Endothelial cell of umbilical vein (primary cell): ENCODE results near the gene PPP2R2C. TPM values are rescaled to one million over a fixed set of nuclear protein-coding genes. Genes with fewer than 3 reads are reported as not detected.

Experiments used
- BruUV-seq: library from RNA; stranded (reverse); fragments of 400-500 nt; replicated peaks from 2 replicates; lab custom pipeline; 2021; lab: Mats Ljungman, UMichigan
- CTCF ChIA-PET: fragments of 300-600, 350-600 bp; sonication (Branson Sonifier 250); formaldehyde crosslinking; loops from one replicate; lab custom pipeline; 2021; ENCODE audit warnings: antibody characterized with exemption, inconsistent platforms; lab: Charles Lee
- POLR2A ChIA-PET: fragments of 300-600, 350-600 bp; sonication (Branson Sonifier 250); formaldehyde crosslinking; loops from one replicate; lab custom pipeline; 2021; ENCODE audit warnings: antibody characterized with exemption, inconsistent platforms; lab: Charles Lee
- DNase-seq: peaks from one replicate; pipeline ENCODE4 v3.0.0-alpha.2; 2011; ENCODE audit warnings: low read depth, low spot score
- FAIRE-seq: peaks from 2 replicates; lab custom pipeline; 2011; peaks lifted over from hg19 to GRCh38; lab: Jason Lieb, UNC
- H2AFZ ChIP-seq: 2 replicates; pipeline ENCODE4 v1.6.0; 2012; ENCODE audit warnings: low read depth, low read length, control low read depth, inconsistent platforms
- H3K27ac ChIP-seq: 2 replicates; pipeline ENCODE4 v1.5.1; 2011; ENCODE audit warnings: low read depth, mild to moderate bottlenecking, control low read depth, low read length, moderate library complexity; ENCODE audit not compliant: insufficient read depth
- H3K27me3 ChIP-seq, 2 experiments: 2 replicates each; pipeline versions ENCODE4 v1.6.0 to v1.6.1; 2011; ENCODE audit warnings: low read length in 2 of 2, mixed read lengths in 1 of 2; ENCODE audit not compliant: control insufficient read depth in 2 of 2, insufficient read depth in 2 of 2
- H3K36me3 ChIP-seq, 2 experiments: 2 replicates in 1 of 2; 3 replicates in 1 of 2; pipeline ENCODE4 v1.5.1; 2011; ENCODE audit warnings: low read length in 2 of 2, mild to moderate bottlenecking in 1 of 2, moderate library complexity in 1 of 2; ENCODE audit not compliant: control insufficient read depth in 2 of 2, insufficient read depth in 2 of 2; ENCODE audit errors: extremely low read depth in 1 of 2
- H3K4me1 ChIP-seq: 3 replicates; pipeline ENCODE4 v1.5.1; 2011; ENCODE audit warnings: mild to moderate bottlenecking, low read length; ENCODE audit not compliant: control insufficient read depth, insufficient read depth; ENCODE audit errors: extremely low read depth
- H3K4me2 ChIP-seq: 2 replicates; pipeline ENCODE4 v1.6.1; 2011; ENCODE audit warnings: low read length, control low read depth, mixed read lengths; ENCODE audit not compliant: insufficient read depth
- H3K4me3 ChIP-seq, 3 experiments: fragments of 200-600 bp in 1 of 3; sonication (generic), shearing (Covaris generic) in 1 of 3; replicated peaks in 1 of 3; 2 replicates each; pipeline ENCODE4 v1.5.1; 2011 to 2016; ENCODE audit warnings: control low read depth in 3 of 3, low read length in 3 of 3, mild to moderate bottlenecking in 2 of 3, inconsistent platforms in 1 of 3, low read depth in 1 of 3, moderate library complexity in 1 of 3; ENCODE audit not compliant: insufficient read depth in 1 of 3
- H3K79me2 ChIP-seq: 2 replicates; pipeline ENCODE4 v1.6.0; 2012; ENCODE audit warnings: low read length, inconsistent platforms; ENCODE audit not compliant: control insufficient read depth, insufficient read depth
- H3K9ac ChIP-seq: replicated peaks from 2 replicates; pipeline ENCODE3; 2011; ENCODE audit warnings: low read length, control low read depth; ENCODE audit not compliant: insufficient read depth; ENCODE audit errors: extremely low read depth
- H3K9me1 ChIP-seq: replicated peaks from 3 replicates; pipeline ENCODE4 v1.6.0; 2011; ENCODE audit warnings: mild to moderate bottlenecking, low read length; ENCODE audit not compliant: control insufficient read depth, insufficient read depth; ENCODE audit errors: extremely low read depth
- H3K9me3 ChIP-seq: replicated peaks from 2 replicates; pipeline ENCODE4 v1.5.1; 2012; ENCODE audit warnings: low read length, inconsistent platforms; ENCODE audit not compliant: control insufficient read depth, insufficient read depth
- H4K20me1 ChIP-seq: replicated peaks from 2 replicates; pipeline ENCODE3; 2011; ENCODE audit warnings: mild to moderate bottlenecking, low read length; ENCODE audit not compliant: control insufficient read depth, insufficient read depth; ENCODE audit errors: extremely low read depth
- EZH2 ChIP-seq: IDR thresholded peaks from 2 replicates; pipeline ENCODE4 v1.6.1; 2012; ENCODE audit warnings: borderline replicate concordance, low read depth, mild to moderate bottlenecking, moderate library complexity, low read length, inconsistent platforms; ENCODE audit not compliant: severe bottlenecking
- FOS ChIP-seq: IDR thresholded peaks from 2 replicates; pipeline ENCODE4 v1.6.1; 2011; ENCODE audit warnings: mild to moderate bottlenecking, low read length, moderate library complexity, borderline replicate concordance; ENCODE audit not compliant: insufficient read depth
- GATA2 ChIP-seq: IDR thresholded peaks from 2 replicates; pipeline ENCODE4 v1.7.0; 2011; ENCODE audit warnings: low read depth, mild to moderate bottlenecking, moderate library complexity, mixed read lengths, low read length; ENCODE audit not compliant: insufficient read length, insufficient read depth
- JUN ChIP-seq: IDR thresholded peaks from 2 replicates; pipeline ENCODE4 v1.6.1; 2011; ENCODE audit warnings: borderline replicate concordance, low read depth; ENCODE audit not compliant: insufficient read length, insufficient read depth
- MAX ChIP-seq: IDR thresholded peaks from 2 replicates; pipeline ENCODE4 v1.6.1; 2011; ENCODE audit not compliant: insufficient read depth, insufficient read length
- MYC ChIP-seq: IDR thresholded peaks from one replicate; pipeline ENCODE4 v1.6.1; 2011; ENCODE audit warnings: mild to moderate bottlenecking, low read depth, low read length
- POLR2A ChIP-seq: IDR thresholded peaks from 2 replicates; pipeline ENCODE4 v1.6.1; 2012; ENCODE audit warnings: low read depth, mild to moderate bottlenecking, control low read depth, low read length
- POLR2AphosphoS5 ChIP-seq: IDR thresholded peaks from 2 replicates; pipeline ENCODE4 v1.6.1; 2012; ENCODE audit warnings: low read depth, mild to moderate bottlenecking, control low read depth, low read length, moderate library complexity; ENCODE audit not compliant: insufficient read depth
- dilution Hi-C: fragments of 300-500 bp; cut with MboI; formaldehyde crosslinking; loops from one replicate; pipeline ENCODE4 v1.15.0; 2019; ENCODE audit warnings: low sequenced_read_pairs; ENCODE audit not compliant: extremely low pct_ligation_motif_present
- intact Hi-C: fragments of 100-400 bp; cut with micrococcal nuclease; formaldehyde crosslinking; loops from one replicate; pipeline ENCODE4 v1.10.0; 2022
- polyA plus RNA-seq, 4 experiments: library from polyadenylated mRNA; depleted of rRNA in 3 of 4; stranded (reverse) in 3 of 4; unstranded in 1 of 4; fragments of >200 nt; gene quantifications; 2 replicates each; pipeline versions ENCODE4 v1.2.1 to v1.2.3, GENCODE V29; 2011 to 2012; ENCODE audit warnings: missing spikeins in 1 of 4
- total RNA-seq: library from RNA; stranded (reverse); gene quantifications from 2 replicates; pipeline ENCODE4 v1.2.3, GENCODE V29; 2021
- TF ChIP-seq, protein P1 (sequence below), 2 donors: IDR thresholded peaks; 1 replicate in 1 of 2; 2 replicates in 1 of 2; pipeline ENCODE4 v1.5.1; 2011; ENCODE audit warnings: low read length in 2 of 2, mild to moderate bottlenecking in 2 of 2, moderate library complexity in 2 of 2, control low read depth in 1 of 2, inconsistent platforms in 1 of 2, low read depth in 1 of 2; ENCODE audit not compliant: insufficient read depth in 1 of 2; ENCODE audit errors: extremely low read depth in 1 of 2

PPP2R2C gene
- total and polyA plus RNA-seq, 2 donors (not counting 3 experiments of a cell fraction or from before 2014, with no cell fraction given) = 0.03 to 0.09 TPM

- Histone ChIP-seq H3K27me3 (peaks cover 0 to 2% of the 10 kb centered on the region in 2 experiments), H3K9me1 (no peaks in the 10 kb centered on the region), H3K9ac (no peak overlapping the region), H3K4me2 (no peak overlapping the region), H3K79me2 (no peaks in the 10 kb centered on the region), H4K20me1 (no peaks in the 10 kb centered on the region), H3K27ac (no peak overlapping the region), H3K4me1 (no peaks in the 10 kb centered on the region), H3K9me3 (no peaks in the 10 kb centered on the region), H2AFZ (no peak overlapping the region), H3K4me3 (no peak overlapping the region), H3K36me3 (no peaks in the 10 kb centered on the region)
- DNase-seq (no peak), FAIRE-seq (no peak)
- no TSS peak for BruUV-seq
- dilution Hi-C loops = no loop called here
- ChIA-PET CTCF (no interaction called here), POLR2A (no interaction called here)
- no peak for TF ChIP-seq POLR2AphosphoS5
- no peak for TF ChIP-seq POLR2A
- no peak for TF ChIP-seq MAX
- no peak for TF ChIP-seq MYC
- no peak for TF ChIP-seq FOS
- no peak for TF ChIP-seq JUN
- TF ChIP-seq GATA2 = no peak
- TF ChIP-seq, protein P1, sequence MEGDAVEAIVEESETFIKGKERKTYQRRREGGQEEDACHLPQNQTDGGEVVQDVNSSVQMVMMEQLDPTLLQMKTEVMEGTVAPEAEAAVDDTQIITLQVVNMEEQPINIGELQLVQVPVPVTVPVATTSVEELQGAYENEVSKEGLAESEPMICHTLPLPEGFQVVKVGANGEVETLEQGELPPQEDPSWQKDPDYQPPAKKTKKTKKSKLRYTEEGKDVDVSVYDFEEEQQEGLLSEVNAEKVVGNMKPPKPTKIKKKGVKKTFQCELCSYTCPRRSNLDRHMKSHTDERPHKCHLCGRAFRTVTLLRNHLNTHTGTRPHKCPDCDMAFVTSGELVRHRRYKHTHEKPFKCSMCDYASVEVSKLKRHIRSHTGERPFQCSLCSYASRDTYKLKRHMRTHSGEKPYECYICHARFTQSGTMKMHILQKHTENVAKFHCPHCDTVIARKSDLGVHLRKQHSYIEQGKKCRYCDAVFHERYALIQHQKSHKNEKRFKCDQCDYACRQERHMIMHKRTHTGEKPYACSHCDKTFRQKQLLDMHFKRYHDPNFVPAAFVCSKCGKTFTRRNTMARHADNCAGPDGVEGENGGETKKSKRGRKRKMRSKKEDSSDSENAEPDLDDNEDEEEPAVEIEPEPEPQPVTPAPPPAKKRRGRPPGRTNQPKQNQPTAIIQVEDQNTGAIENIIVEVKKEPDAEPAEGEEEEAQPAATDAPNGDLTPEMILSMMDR (IDR thresholded peaks at IDR 0.05; ENCODE audit: extremely low read depth in 1 of 2, insufficient read depth in 1 of 2, low read depth in 1 of 2, low read length in 2 of 2) = no peak
- TF ChIP-seq EZH2 = no peak
- intact Hi-C loops = no loop called here
Observed at GRCh38 chr4:6378493-6379445, 93.6 kb downstream of the PPP2R2C start.
